ENCODE measurements around the gene VSTM4.

DNA sequence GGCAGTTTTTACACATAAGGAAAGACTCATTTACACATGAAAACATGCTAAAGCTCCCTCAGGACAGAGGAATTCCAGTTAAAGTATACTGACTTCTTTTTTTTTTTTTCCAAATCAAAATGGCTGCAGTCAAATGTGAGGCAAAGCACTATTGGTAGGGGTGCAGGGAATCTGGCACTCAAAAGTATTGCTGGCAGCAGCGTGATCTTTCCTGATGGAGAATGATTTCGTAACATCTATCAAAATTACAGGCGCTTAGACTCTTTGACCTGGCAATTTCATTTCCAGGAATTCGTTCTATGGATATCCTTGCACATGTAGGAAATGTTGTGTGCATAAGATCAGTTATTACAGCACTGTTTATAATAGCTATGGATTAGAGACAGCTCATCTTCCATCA is 65.7 kb downstream of the VSTM4 start:
- TF ChIP-seq POLR2AphosphoS5 (IDR thresholded peaks at IDR 0.05): no peak
- TF ChIP-seq, protein P1, sequence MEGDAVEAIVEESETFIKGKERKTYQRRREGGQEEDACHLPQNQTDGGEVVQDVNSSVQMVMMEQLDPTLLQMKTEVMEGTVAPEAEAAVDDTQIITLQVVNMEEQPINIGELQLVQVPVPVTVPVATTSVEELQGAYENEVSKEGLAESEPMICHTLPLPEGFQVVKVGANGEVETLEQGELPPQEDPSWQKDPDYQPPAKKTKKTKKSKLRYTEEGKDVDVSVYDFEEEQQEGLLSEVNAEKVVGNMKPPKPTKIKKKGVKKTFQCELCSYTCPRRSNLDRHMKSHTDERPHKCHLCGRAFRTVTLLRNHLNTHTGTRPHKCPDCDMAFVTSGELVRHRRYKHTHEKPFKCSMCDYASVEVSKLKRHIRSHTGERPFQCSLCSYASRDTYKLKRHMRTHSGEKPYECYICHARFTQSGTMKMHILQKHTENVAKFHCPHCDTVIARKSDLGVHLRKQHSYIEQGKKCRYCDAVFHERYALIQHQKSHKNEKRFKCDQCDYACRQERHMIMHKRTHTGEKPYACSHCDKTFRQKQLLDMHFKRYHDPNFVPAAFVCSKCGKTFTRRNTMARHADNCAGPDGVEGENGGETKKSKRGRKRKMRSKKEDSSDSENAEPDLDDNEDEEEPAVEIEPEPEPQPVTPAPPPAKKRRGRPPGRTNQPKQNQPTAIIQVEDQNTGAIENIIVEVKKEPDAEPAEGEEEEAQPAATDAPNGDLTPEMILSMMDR (IDR thresholded peaks at IDR 0.05): no peak
- TF ChIP-seq POLR2A (IDR thresholded peaks at IDR 0.05): no peak
